HG02938 (cell line): ENCODE measurements around the gene C2CD2.
A peak's percentile ranks its signal among the peaks of the same experiment; 100 is the strongest.

Experiments
- ATAC-seq: cut with Tn5 transposase; IDR thresholded peaks from one replicate; pipeline ENCODE4 v1.9.1; 2021; ENCODE audit warnings: mild to moderate bottlenecking, moderate library complexity; ENCODE audit not compliant: unreplicated experiment

C2CD2 gene

GRCh38 chr21:41892726-41893125 lies 61.1 kb downstream of the C2CD2 start:
- ATAC-seq, result no peak

DNA sequence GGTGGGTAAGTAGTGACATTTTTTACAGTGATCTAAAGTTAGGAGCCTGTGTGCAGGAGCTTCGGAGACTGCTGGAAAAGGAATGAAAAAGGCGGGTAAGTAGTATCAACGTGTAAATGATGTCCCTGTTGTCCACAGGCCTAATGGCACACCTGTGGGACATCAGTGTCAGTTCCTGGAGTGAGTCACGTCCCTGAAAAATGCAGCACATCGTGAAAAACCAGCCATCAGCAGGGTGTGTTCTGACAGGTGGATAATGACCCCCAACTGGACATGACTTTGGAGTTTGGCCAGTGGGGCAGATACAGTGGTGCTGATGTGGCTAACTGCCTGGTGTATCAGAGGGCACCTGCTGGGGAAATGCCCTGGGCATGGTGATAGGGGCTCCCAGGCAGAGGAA lies 62.7 kb downstream of the C2CD2 start:
- no peak for ATAC-seq

GRCh38 chr21:41890355-41890754 lies 63.5 kb downstream of the C2CD2 start:
- no peak for ATAC-seq

DNA sequence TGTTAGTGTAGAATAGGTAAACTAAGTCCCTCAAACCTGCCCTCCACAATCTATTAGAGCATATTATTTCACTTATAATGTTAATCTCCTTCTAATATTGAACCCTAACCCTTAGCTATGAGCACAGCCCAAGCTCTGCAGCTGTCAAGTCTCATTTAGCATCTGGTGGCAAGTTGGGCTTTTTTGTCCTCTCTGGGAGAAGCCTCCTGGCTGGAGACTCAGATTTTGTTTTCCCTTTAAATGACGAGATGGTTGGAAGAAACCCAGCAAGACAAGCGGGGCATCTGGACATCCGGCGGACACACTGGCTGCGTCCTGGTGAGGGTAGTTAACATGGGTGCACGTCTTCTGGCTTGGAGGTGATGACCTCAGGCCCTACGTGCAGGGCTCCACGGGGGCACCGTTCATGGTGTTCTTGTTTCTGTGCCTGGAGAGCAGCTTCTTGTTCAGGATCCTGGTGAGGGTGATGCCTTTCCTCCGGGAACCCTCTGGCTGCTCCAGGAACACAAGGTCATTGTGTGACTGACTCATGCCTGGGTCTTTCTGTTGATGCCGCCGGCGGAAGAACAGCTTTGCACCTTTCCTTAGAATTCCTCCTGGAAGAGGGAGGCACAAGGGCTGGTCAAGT lies 65.0 kb downstream of the C2CD2 start:
- no peak for ATAC-seq

GRCh38 chr21:41887667-41888066 lies 66.2 kb downstream of the C2CD2 start:
- ATAC-seq, result no peak

DNA sequence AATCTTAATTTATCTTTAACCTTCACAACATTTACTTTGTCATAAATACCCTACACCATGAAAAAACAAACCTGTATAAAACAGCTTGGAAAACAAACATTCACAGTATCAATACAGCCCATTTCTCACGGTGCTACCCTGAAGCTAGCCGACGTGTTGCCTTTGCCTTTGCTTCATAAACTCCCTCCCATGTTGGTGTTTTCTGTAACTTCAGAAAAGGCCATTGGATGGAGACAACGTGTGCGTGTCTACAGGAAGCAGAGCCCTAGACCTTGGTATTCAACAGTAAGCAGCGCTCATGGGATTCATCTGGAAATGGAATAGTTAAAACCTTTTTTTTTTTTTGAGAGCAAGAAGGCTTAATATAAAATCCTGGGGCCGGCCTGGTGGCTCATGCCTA lies 67.5 kb downstream of the C2CD2 start:
- ATAC-seq, result no peak

- ATAC-seq, result no peak
Observed at GRCh38 chr21:41885341-41886024, 68.3 kb downstream of the C2CD2 start.

DNA sequence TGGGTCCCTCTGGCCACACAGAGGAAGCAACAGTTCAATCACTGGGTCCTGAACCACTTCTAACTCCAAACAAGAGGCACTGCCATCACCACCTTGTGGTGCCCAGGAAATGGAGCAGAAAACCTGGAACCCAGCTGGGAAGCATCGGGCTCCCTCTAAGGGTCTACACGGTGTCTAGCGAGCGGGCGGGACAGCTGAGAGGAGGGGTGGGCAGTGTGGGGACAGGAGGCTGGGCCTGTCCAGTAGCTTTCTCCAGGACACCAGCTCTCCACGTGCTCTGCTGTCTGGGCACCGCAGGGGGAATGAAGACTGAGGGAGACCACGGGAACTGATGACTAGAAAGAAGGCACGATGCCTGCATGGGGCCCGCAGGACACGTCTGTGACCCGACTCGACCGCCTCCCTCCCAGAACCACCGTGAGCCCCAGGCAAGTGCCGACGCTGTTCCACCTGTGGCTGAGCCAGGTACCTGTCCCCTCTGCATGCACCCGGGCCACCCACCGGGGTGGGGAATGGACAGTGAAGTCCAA lies 69.3 kb downstream of the C2CD2 start:
- ATAC-seq, result no peak

- ATAC-seq, result no peak
Observed at GRCh38 chr21:41883582-41883981, 70.2 kb downstream of the C2CD2 start.

- ATAC-seq, result no peak
Observed at GRCh38 chr21:41881051-41881450, 72.8 kb downstream of the C2CD2 start.

DNA sequence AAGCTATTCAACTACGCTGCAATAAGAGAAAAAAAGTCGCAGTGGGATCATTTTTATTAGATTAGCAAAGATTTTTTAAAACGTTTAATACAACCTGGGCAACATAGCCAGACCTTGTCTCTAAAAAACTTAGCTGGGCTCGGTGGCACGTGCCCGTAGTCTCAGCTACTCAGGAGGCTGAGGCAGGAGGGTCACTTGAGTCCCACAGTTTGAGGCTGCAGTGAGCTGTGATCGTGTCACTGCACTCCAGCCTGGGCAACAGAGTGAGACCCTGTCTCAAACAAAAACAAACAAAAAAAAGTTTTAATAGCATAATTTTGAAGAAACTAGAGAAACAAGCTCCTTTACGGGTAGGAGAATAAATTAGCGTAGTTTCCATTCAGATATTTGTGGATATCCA lies 73.7 kb downstream of the C2CD2 start:
- no peak for ATAC-seq

DNA sequence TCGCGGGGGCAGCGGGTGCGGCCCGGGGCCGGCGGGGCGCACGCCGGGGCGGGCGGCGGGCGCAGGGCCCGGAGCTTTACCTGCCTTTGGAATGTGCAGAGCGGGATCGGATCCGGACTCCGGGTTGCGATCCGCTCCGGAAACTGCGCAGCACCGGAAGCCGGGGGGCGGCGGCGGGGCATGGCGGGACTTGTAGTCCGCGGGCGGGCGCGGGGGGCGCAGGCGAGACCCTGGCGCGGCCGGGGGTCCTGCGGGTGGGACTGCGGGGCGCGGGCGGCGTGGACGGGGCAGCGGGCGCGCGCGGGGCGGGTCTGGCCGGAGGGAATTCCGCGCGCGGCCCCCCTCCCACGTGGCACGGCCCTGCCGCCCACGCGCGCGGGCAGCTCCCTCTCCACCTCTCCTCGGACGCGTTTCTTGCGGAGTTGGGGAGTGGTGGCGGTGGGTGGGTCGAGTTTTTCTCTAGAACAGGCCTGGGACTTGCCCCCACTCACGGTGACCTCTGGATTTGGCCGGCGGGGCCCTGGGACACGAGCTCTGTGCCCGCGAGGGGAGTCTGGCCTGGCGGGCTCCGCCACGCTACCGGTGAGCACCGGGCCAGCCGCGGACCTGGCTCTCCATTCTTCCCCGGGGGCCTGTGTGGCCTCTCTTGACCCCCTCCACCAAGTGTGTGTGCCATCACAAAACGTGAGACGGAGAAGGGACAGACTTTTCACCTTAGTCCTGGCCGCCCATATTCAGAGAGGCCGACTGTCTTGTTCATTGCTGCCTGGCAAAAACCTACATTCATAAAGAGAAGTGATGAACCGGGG lies 74.4 kb downstream of the C2CD2 start, which contains the start of gene PRDM15:
PRDM15 (minus strand) TSS at position 155 of the 809 bp plus-strand sequence. CDS start 18,981 bp downstream, outside the sequence.
- ATAC-seq, result peak; percentile 56

GRCh38 chr21:41878831-41879189 lies 75.0 kb downstream of the C2CD2 start:
- ATAC-seq, result peak; percentile 54

DNA sequence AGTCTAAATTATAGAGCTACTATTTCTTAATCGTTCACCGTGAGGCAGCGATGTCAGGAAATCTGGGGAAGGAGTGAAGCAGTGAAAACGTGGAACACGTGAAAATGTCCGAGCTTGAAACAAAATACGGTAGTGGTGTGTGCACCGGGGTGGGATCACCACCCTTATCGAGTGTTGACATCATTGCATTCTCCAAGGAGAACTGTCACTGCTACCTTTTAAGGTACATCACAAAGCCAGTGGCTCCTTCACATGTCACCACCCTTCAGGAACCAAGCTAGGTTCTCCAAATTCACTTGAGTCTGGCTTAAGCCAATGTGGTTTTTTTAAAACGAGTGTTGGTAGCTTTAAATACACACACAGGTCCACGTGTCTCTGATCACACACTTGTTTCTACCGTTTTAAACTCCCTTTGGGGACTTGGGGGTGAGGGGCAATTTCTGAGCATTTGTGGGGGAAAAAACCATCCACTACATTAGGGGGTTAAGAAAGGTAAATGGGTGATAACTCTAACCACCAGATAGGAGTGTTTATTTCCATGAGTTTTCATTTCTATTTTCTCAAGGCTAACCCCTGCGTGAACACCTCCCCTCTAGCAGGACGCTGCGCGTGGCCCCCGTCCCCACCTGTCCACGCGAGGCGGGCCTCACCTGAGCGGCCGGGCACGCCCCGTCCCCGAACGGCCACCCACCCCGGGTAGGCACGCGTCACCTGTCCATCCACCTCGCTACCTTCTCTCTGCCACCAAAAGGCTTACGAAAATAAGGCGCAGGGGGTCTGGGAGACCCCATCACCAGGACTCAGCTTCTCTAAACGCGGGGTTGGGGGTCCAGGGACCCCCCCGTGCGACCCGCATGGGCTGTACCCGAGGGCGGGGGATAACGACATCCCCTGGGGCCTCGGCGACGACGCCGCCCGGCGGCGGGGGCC lies 75.7 kb downstream of the C2CD2 start:
- ATAC-seq, result peak; percentile 23

- no peak for ATAC-seq
Observed at GRCh38 chr21:41876928-41877652, 76.7 kb downstream of the C2CD2 start.

- ATAC-seq, result no peak
Observed at GRCh38 chr21:41876396-41876795, 77.4 kb downstream of the C2CD2 start.

DNA sequence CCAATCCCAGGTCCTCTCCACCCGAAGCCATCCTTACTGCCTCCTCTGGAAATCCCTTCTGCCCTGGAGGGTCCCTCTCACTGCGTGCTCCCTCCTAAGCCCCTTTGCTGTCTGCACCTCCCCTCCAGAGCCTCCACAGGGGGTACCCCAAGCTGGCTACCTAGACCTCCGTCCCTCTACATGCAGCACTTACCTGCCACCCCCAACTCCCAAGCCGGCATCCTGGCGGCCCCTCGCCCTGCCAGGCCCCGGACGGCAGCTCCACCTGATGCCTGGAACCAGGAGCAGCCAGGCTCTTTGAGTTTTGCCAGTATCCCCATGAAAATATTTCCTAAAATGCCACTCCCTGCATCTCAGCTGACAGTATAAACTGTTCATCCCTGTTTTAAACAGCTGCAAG lies 78.7 kb downstream of the C2CD2 start:
- ATAC-seq, result no peak

- no peak for ATAC-seq
Observed at GRCh38 chr21:41874611-41875010, 79.2 kb downstream of the C2CD2 start.

DNA sequence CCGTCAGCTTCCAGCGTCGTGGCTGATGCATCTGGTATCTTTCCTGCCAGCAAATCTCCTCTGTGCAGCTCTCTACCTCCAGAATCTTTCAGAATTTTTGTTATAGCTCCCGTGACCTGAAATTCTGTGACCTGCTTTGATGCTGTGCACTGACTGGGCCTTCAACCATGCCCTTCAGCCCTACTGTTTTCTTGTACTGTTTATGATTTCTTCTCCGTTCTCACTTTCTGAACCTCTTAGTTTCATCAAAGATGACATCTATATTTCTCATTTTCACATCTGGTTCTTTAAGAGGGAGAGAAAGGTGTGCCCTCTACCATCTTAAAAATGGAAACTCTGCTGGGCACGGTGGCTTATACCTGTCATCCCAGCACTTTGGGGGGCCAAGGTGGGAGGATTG lies 80.4 kb downstream of the C2CD2 start:
- ATAC-seq, result no peak

- no peak for ATAC-seq
Observed at GRCh38 chr21:41873005-41873404, 80.8 kb downstream of the C2CD2 start.
